IMR-90 (cell line): ENCODE data around the gene SEMA5A. TPM values are rescaled to one million over a fixed set of nuclear protein-coding genes. Genes with fewer than 3 reads are reported as not detected.

ENCODE experiments used
- ATAC-seq: fragments of 200-7000 bp; cut with Tn5 transposase; 2 replicates; pipeline ENCODE4 v1.9.1; 2020; ENCODE audit warnings: low read depth, mild to moderate bottlenecking, moderate library complexity
- BruUV-seq: library from RNA; stranded (reverse); fragments of 400-500 nt; replicated peaks from 2 replicates; lab custom pipeline; 2021; lab: Mats Ljungman, UMichigan
- CTCF ChIA-PET: fragments of 300-600 bp; formaldehyde crosslinking; extraction: SDS; loops from one replicate; lab custom pipeline; 2021; ENCODE audit warnings: antibody characterized with exemption; lab: Yijun Ruan, JAX
- POLR2A ChIA-PET: fragments of 300-600 bp; sonication (Branson Sonifier 250); formaldehyde crosslinking; loops from one replicate; lab custom pipeline; 2022; ENCODE audit warnings: antibody characterized with exemption; ENCODE audit not compliant: unreplicated experiment; lab: Charles Lee
- DNase-seq: peaks from one replicate; pipeline ENCODE4 v3.0.0; 2013
- H2AFZ ChIP-seq: replicated peaks from 2 replicates; pipeline ENCODE3; 2013; ENCODE audit warnings: low read length, mild to moderate bottlenecking; ENCODE audit not compliant: poor library complexity
- H2AK5ac ChIP-seq: 2 replicates; pipeline ENCODE4 v1.6.1; 2013; ENCODE audit warnings: low read depth, low read length, inconsistent platforms
- H2AK9ac ChIP-seq: replicated peaks from 2 replicates; pipeline ENCODE3; 2013; ENCODE audit warnings: mild to moderate bottlenecking, low read depth, low read length, moderate library complexity; ENCODE audit not compliant: poor library complexity
- H2BK120ac ChIP-seq: 2 replicates; pipeline ENCODE4 v1.6.1; 2013; ENCODE audit warnings: low read depth, low read length, inconsistent platforms
- H2BK15ac ChIP-seq: 3 replicates; pipeline ENCODE4 v1.6.1; 2013; ENCODE audit warnings: low read depth, low read length, inconsistent platforms
- H2BK20ac ChIP-seq: 2 replicates; pipeline ENCODE4 v1.6.1; 2013; ENCODE audit warnings: low read depth, mild to moderate bottlenecking, inconsistent platforms, low read length, moderate library complexity
- H2BK5ac ChIP-seq: 2 replicates; pipeline ENCODE4 v1.6.1; 2013; ENCODE audit warnings: mild to moderate bottlenecking, low read depth, low read length, inconsistent platforms; ENCODE audit not compliant: poor library complexity, severe bottlenecking
- H3K14ac ChIP-seq: replicated peaks from 2 replicates; pipeline ENCODE4 v1.6.1; 2013; ENCODE audit warnings: low read depth, low read length, inconsistent platforms
- H3K18ac ChIP-seq: 2 replicates; pipeline ENCODE4 v1.6.1; 2013; ENCODE audit warnings: low read depth, low read length, control low read depth
- H3K23ac ChIP-seq: 2 replicates; pipeline ENCODE4 v1.6.1; 2013; ENCODE audit warnings: low read depth, low read length, inconsistent platforms
- H3K27ac ChIP-seq: 2 replicates; pipeline ENCODE4 v1.5.1; 2013; ENCODE audit warnings: mild to moderate bottlenecking, control low read depth, low read length; ENCODE audit not compliant: insufficient read depth
- H3K27me3 ChIP-seq: 2 replicates; pipeline ENCODE4 v1.6.1; 2013; ENCODE audit warnings: low read length; ENCODE audit not compliant: control insufficient read depth, insufficient read depth
- H3K36me3 ChIP-seq: 2 replicates; pipeline ENCODE4 v1.6.1; 2013; ENCODE audit warnings: low read length, mixed read lengths; ENCODE audit not compliant: control insufficient read depth, insufficient read depth
- H3K4ac ChIP-seq: 2 replicates; pipeline ENCODE4 v1.6.1; 2013; ENCODE audit warnings: low read depth, low read length, inconsistent platforms
- H3K4me1 ChIP-seq: 2 replicates; pipeline ENCODE4 v1.6.1; 2013; ENCODE audit warnings: low read length, mixed read lengths; ENCODE audit not compliant: control insufficient read depth, insufficient read depth
- H3K4me2 ChIP-seq: 2 replicates; pipeline ENCODE4 v1.6.1; 2013; ENCODE audit warnings: low read depth, mild to moderate bottlenecking, control low read depth, low read length, moderate library complexity
- H3K4me3 ChIP-seq: 2 replicates; pipeline ENCODE4 v1.5.1; 2013; ENCODE audit warnings: low read depth, mild to moderate bottlenecking, control low read depth, low read length, moderate library complexity; ENCODE audit not compliant: insufficient read depth
- H3K56ac ChIP-seq: 2 replicates; pipeline ENCODE4 v1.6.1; 2013; ENCODE audit warnings: low read length, inconsistent platforms; ENCODE audit not compliant: insufficient read depth; ENCODE audit errors: extremely low read depth
- H3K79me1 ChIP-seq, 2 experiments: 2 replicates each; pipeline ENCODE4 v1.6.1; 2013; ENCODE audit warnings: low read length in 2 of 2, inconsistent platforms in 1 of 2, low read depth in 1 of 2
- H3K9ac ChIP-seq: 2 replicates; pipeline ENCODE4 v1.6.1; 2013; ENCODE audit warnings: low read depth, low read length, control low read depth
- H3K9me1 ChIP-seq: 2 replicates; pipeline ENCODE4 v1.6.1; 2013; ENCODE audit warnings: low read length, inconsistent platforms; ENCODE audit not compliant: insufficient read depth
- H3K9me3 ChIP-seq: 2 replicates; pipeline ENCODE4 v1.6.1; 2013; ENCODE audit warnings: low read length; ENCODE audit not compliant: control insufficient read depth, insufficient read depth
- H4K20me1 ChIP-seq: 2 replicates; pipeline ENCODE4 v1.6.1; 2013; ENCODE audit warnings: low read length, inconsistent platforms; ENCODE audit not compliant: insufficient read depth
- H4K5ac ChIP-seq: 2 replicates; pipeline ENCODE4 v1.6.1; 2013; ENCODE audit warnings: mild to moderate bottlenecking, low read depth, low read length, control low read depth
- H4K8ac ChIP-seq, 2 experiments: 2 replicates each; pipeline ENCODE4 v1.6.1; 2013; ENCODE audit warnings: low read depth in 2 of 2, low read length in 2 of 2, control low read depth in 1 of 2, inconsistent platforms in 1 of 2
- H4K91ac ChIP-seq: 2 replicates; pipeline ENCODE4 v1.6.1; 2013; ENCODE audit warnings: low read depth, low read length, inconsistent platforms; ENCODE audit not compliant: insufficient read depth
- BHLHE40 ChIP-seq: fragments of 150-350 bp; IDR thresholded peaks from 2 replicates; pipeline ENCODE4 v1.6.1; 2016; ENCODE audit warnings: mild to moderate bottlenecking, low read depth, low read length
- CEBPB ChIP-seq: IDR thresholded peaks from 2 replicates; pipeline ENCODE4 v1.6.1; 2012; ENCODE audit warnings: low read depth, low read length, improper control_type of control experiment
- FOS ChIP-seq: fragments of 150-350 bp; IDR thresholded peaks from 2 replicates; pipeline ENCODE4 v1.6.1; 2016; ENCODE audit warnings: low read depth, low read length
- MAFK ChIP-seq: IDR thresholded peaks from 2 replicates; pipeline ENCODE4 v1.6.1; 2012; ENCODE audit warnings: low read depth, low read length, improper control_type of control experiment
- MAZ ChIP-seq: IDR thresholded peaks from 2 replicates; pipeline ENCODE4 v1.6.1; 2012; ENCODE audit warnings: low read depth, mild to moderate bottlenecking, low read length, improper control_type of control experiment, moderate library complexity, borderline replicate concordance
- WGBS, 2 experiments: methylation state at CpG; one replicate each; pipeline versions ENCODE4 v1.1.5 to v1.1.7; 2013; ENCODE audit warnings: missing lambda C conversion rate in 2 of 2; ENCODE audit not compliant: insufficient read length in 1 of 2; ENCODE audit errors: extremely low coverage in 2 of 2; 5-methylcytosine and 5-hydroxymethylcytosine counted together
- dilution Hi-C: fragments of 300-500 bp; cut with HindIII; formaldehyde crosslinking; loops from one replicate; pipeline ENCODE4 v1.14.3; 2018; ENCODE audit warnings: low sequenced_read_pairs; ENCODE audit not compliant: unreplicated experiment
- in situ Hi-C: fragments of 300-500 bp; cut with MboI; formaldehyde crosslinking; loops from 3 replicates; pipeline ENCODE4 v1.14.3; 2019; ENCODE audit warnings: low sequenced_read_pairs, inconsistent platforms, mixed read lengths
- intact Hi-C: fragments of 100-400 bp; cut with micrococcal nuclease; formaldehyde crosslinking; loops from 2 replicates; pipeline ENCODE4 v1.10.0; 2022
- polyA plus RNA-seq, 3 experiments: library from polyadenylated mRNA; depleted of rRNA; stranded (reverse); fragments of >200 nt; gene quantifications; 2 replicates each; pipeline ENCODE4 v1.2.3, GENCODE V29; 2012; ENCODE audit warnings: low replicate concordance in 1 of 3
- total RNA-seq: library from RNA; depleted of rRNA; stranded (reverse); fragments of >200 nt; gene quantifications from 2 replicates; pipeline ENCODE4 v1.2.3, GENCODE V29; 2012
- TF ChIP-seq, protein P1 (sequence below): conservative IDR thresholded peaks from 2 replicates; pipeline ENCODE4 v1.5.1; 2012; ENCODE audit warnings: mild to moderate bottlenecking, low read depth, low read length, improper control_type of control experiment

The SEMA5A gene
- total and polyA plus RNA-seq, 2 of the 4 experiments (the other 2 are of a cell fraction), result 8.2 to 9.9 TPM

DNA sequence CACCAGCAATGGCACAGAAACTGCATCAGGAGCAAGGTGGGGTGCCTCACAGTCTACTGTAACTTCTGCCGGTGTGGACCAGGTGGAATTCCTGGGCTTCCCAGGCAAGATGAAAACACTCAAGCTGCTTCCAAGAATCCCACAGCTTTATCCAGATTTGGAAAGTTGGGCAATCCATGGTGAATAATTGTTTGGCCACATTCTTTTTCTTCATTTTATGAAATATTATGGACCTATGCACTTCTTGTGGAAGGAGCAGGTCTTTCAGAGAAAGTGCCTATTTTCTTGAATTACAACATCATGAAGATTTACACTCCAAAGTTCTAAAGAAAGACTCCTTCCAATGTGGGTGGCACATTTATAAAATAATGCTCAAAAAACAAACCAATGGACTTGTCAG lies 503.6 kb downstream of the SEMA5A start:
- H3K18ac ChIP-seq, result no peak overlapping the region
- 0 out of 2 replicates have a peak overlapping the region, but pooled peaks have one; percentile 15 for H4K91ac ChIP-seq
- peaks cover 7% of the 10 kb centered on the region for H3K4me1 ChIP-seq
- H4K8ac ChIP-seq, result no peak overlapping the region
- H3K36me3 ChIP-seq, result peaks cover 19% of the 10 kb centered on the region
- H2AFZ ChIP-seq, result peak overlapping the region; percentile 60
- ChIA-PET POLR2A (no interaction called here), CTCF (no interaction called here)
- H3K27me3 ChIP-seq, result no peaks in the 10 kb centered on the region
- no peak overlapping the region for H3K4me3 ChIP-seq
- H2AK5ac ChIP-seq, result peak overlapping the region; percentile 69; the same call in 1 of the 2 replicates
- H2AK9ac ChIP-seq, result no peak overlapping the region
- no peak overlapping the region for H3K23ac ChIP-seq
- peaks cover 14% of the 10 kb centered on the region for H3K9me1 ChIP-seq
- H4K5ac ChIP-seq, result no peak overlapping the region
- DNase-seq (no peak), ATAC-seq (no peak)
- in situ Hi-C loops, result no loop called here
- WGBS, 2 experiments, result no CpG with 5 or more reads among the region's 1 CpG
- dilution Hi-C loops, result no loop called here
- BruUV-seq, result no TSS peak
- no peaks in the 10 kb centered on the region for H3K9me3 ChIP-seq
- H2BK120ac ChIP-seq, result peak overlapping the region; percentile 35; the same call in 1 of the 2 replicates
- no peak overlapping the region for H3K9ac ChIP-seq
- no peak for TF ChIP-seq FOS
- no peak for TF ChIP-seq MAZ
- 0 out of 2 replicates have a peak, but pooled peaks have one; percentile 27 for TF ChIP-seq CEBPB
- no peak for TF ChIP-seq MAFK
- TF ChIP-seq, protein P1, sequence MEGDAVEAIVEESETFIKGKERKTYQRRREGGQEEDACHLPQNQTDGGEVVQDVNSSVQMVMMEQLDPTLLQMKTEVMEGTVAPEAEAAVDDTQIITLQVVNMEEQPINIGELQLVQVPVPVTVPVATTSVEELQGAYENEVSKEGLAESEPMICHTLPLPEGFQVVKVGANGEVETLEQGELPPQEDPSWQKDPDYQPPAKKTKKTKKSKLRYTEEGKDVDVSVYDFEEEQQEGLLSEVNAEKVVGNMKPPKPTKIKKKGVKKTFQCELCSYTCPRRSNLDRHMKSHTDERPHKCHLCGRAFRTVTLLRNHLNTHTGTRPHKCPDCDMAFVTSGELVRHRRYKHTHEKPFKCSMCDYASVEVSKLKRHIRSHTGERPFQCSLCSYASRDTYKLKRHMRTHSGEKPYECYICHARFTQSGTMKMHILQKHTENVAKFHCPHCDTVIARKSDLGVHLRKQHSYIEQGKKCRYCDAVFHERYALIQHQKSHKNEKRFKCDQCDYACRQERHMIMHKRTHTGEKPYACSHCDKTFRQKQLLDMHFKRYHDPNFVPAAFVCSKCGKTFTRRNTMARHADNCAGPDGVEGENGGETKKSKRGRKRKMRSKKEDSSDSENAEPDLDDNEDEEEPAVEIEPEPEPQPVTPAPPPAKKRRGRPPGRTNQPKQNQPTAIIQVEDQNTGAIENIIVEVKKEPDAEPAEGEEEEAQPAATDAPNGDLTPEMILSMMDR, result no peak
- no peak for TF ChIP-seq BHLHE40
- H3K79me1 ChIP-seq, result peaks cover 0 to 9% of the 10 kb centered on the region in 2 experiments; a peak in 2 of 4 replicates
- no peak overlapping the region for H2BK5ac ChIP-seq
- no peak overlapping the region for H3K4ac ChIP-seq
- intact Hi-C loops, result no loop called here
- no peaks in the 10 kb centered on the region for H4K20me1 ChIP-seq
- no peak overlapping the region for H3K56ac ChIP-seq
- H3K4me2 ChIP-seq, result no peak overlapping the region
- no peak overlapping the region for H3K27ac ChIP-seq
- H2BK15ac ChIP-seq, result no peak overlapping the region
- H3K14ac ChIP-seq, result no peak overlapping the region
- no peak overlapping the region for H2BK20ac ChIP-seq
